H1 (cell line): ENCODE data around the gene PRSS3. TPM values are rescaled to one million over a fixed set of nuclear protein-coding genes. Genes with fewer than 3 reads are reported as not detected.

Source experiments
- EGR1 ChIP-seq: IDR thresholded peaks from 2 replicates; pipeline ENCODE4 v1.6.1; 2011; ENCODE audit warnings: low read depth, low read length, borderline replicate concordance
- KDM4A ChIP-seq: IDR thresholded peaks from one replicate; pipeline ENCODE4 v1.7.1; 2012; ENCODE audit warnings: low read depth, mild to moderate bottlenecking, moderate library complexity, low read length, inconsistent platforms; ENCODE audit not compliant: severe bottlenecking
- POLR2A ChIP-seq, 2 experiments: IDR thresholded peaks; 1 replicate in 1 of 2; 2 replicates in 1 of 2; pipeline ENCODE4 v1.6.1; 2011; ENCODE audit warnings: low read depth in 2 of 2, low read length in 2 of 2, mild to moderate bottlenecking in 2 of 2; ENCODE audit errors: control extremely low read depth in 1 of 2
- RAD21 ChIP-seq, 2 experiments: IDR thresholded peaks in 1 of 2; conservative IDR thresholded peaks in 1 of 2; 2 replicates each; pipeline ENCODE4 v1.6.1; 2011; ENCODE audit warnings: low read depth in 2 of 2, low read length in 2 of 2, improper control_type of control experiment in 1 of 2, inconsistent platforms in 1 of 2, mild to moderate bottlenecking in 1 of 2, moderate library complexity in 1 of 2
- SAP30 ChIP-seq: fragments of 300-600 bp; sonication (generic); IDR thresholded peaks from 2 replicates; pipeline ENCODE4 v1.7.1; 2012; ENCODE audit warnings: low read length, moderate library complexity, mild to moderate bottlenecking, inconsistent platforms; ENCODE audit not compliant: insufficient read depth, insufficient replicate concordance
- SP4 ChIP-seq: IDR thresholded peaks from 2 replicates; pipeline ENCODE4 v1.6.1; 2012; ENCODE audit warnings: low read length, inconsistent platforms
- TAF7 ChIP-seq: optimal IDR thresholded peaks from 2 replicates; pipeline ENCODE3; 2011; ENCODE audit warnings: low read depth, mild to moderate bottlenecking, inconsistent platforms, low read length, moderate library complexity, borderline replicate concordance
- TEAD4 ChIP-seq: IDR thresholded peaks from 2 replicates; pipeline ENCODE4 v1.6.1; 2012; ENCODE audit warnings: low read depth, low read length, inconsistent platforms, mixed read lengths
- polyA plus RNA-seq, 7 experiments: library from polyadenylated mRNA; depleted of rRNA in 3 of 7; stranded (reverse) in 5 of 7; unstranded in 2 of 7; fragments of >200 nt in 5 of 7; fragments of 200-250 nt in 2 of 7; gene quantifications; 1 replicate in 5 of 7; 2 replicates in 1 of 7; 4 replicates in 1 of 7; pipeline versions ENCODE4 v1.2.1 to v1.2.3, GENCODE V29; 2011 to 2013; ENCODE audit warnings: missing spikeins in 2 of 7, mixed read lengths in 2 of 7
- total RNA-seq: library from RNA; stranded (reverse); fragmentation: NEBNext Ultra II Directional; extraction: Animal tissue kit (Norgen Biotek cat#: 25700); gene quantifications from 2 replicates; pipeline ENCODE4 v1.2.1, GENCODE V29; 2021

The PRSS3 gene
- total and polyA plus RNA-seq, 2 of the 8 experiments (the other 6 are each of a cell fraction or from before 2014, with no cell fraction given), result 0.12 TPM; not detected in 1

DNA sequence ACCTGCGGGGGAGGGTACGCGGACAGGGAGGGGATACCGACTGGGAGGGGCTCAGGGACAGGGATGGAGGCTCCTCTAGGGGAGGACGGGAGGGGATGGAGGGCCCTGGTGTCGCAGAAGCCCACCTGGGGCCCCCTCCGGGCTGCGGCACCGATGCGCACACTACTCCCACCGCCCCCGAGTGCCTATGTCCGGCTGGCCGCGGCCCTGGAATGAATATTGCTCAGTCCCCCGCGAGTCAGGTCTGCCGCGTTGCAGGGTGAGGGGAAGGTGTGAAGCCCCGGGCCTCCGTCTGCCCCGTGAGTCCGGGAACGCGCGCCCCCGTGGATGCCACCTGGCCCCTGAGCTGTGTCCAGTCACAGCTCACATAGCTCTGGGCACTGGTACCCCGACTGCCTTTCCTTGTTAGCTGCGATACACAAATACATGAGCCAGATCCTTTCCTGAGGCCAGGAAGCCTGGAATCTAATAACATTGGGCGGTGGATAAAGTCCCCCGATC lies 44.5 kb upstream of the PRSS3 start (continued):
- TF ChIP-seq RAD21 (IDR thresholded peaks at IDR 0.05 in 1 of 2, conservative IDR thresholded peaks at IDR 0.05 in 1 of 2; ENCODE audit: low read depth in 2 of 2, low read length in 2 of 2) (no peak), POLR2A (IDR thresholded peaks at IDR 0.05; ENCODE audit: control extremely low read depth in 1 of 2, low read depth in 2 of 2, low read length in 2 of 2) (no peak), SAP30 (no peak), TAF7 (no peak), TEAD4 (no peak), EGR1 (no peak), KDM4A (no peak), SP4 (no peak)
- TF ChIP-seq, all 59 proteins: peak for 0
